Stromal cell of bone marrow (primary cell): Measurements from ENCODE around the gene SCART1.
"Not testable (repeated sequence)": the region's sequence is repeated elsewhere in the genome, so short reads cannot be mapped to it uniquely, and the experiment has no call there.

Source experiments
- DNase-seq: peaks from one replicate; pipeline ENCODE4 v3.0.0-alpha.2; 2012; ENCODE audit warnings: low read depth

The SCART1 gene

GRCh38 chr10:133453516-133454203 is at the start of gene SCART1:
TSS of gene SCART1 (plus strand) at chr10:133453945. CDS start at chr10:133453998, 53 bp downstream.
- no peak for DNase-seq

GRCh38 chr10:133405272-133405671 is 48.5 kb upstream of the SCART1 start:
- DNase-seq, result no peak

GRCh38 chr10:133405844-133406527 is 47.8 kb upstream of the SCART1 start:
- DNase-seq, result no peak

GRCh38 chr10:133411523-133412380 is 42.0 kb upstream of the SCART1 start:
- no peak for DNase-seq

GRCh38 chr10:133412381-133412711 is 41.4 kb upstream of the SCART1 start:
- DNase-seq, result no peak

GRCh38 chr10:133414401-133414800 is 39.3 kb upstream of the SCART1 start:
- not testable (repeated sequence) for DNase-seq

- DNase-seq, result no peak
Observed at GRCh38 chr10:133415752-133416151, 38.0 kb upstream of the SCART1 start.

GRCh38 chr10:133418289-133418993 is 35.3 kb upstream of the SCART1 start:
- no peak for DNase-seq

GRCh38 chr10:133419211-133419950 is 34.4 kb upstream of the SCART1 start:
- DNase-seq, result no peak

- no peak for DNase-seq
Observed at GRCh38 chr10:133420028-133420427, 33.7 kb upstream of the SCART1 start.

GRCh38 chr10:133420579-133420978 is 33.2 kb upstream of the SCART1 start:
- no peak for DNase-seq

- DNase-seq, result no peak
Observed at GRCh38 chr10:133421336-133422222, 32.2 kb upstream of the SCART1 start.

GRCh38 chr10:133422223-133422806 is 31.4 kb upstream of the SCART1 start:
- DNase-seq, result no peak

- DNase-seq, result no peak
Observed at GRCh38 chr10:133422807-133423771, 30.7 kb upstream of the SCART1 start.

- DNase-seq, result not testable (repeated sequence)
Observed at GRCh38 chr10:133424102-133424501, 29.6 kb upstream of the SCART1 start.

GRCh38 chr10:133424601-133425000 is 29.1 kb upstream of the SCART1 start, which contains the start of gene SPRN:
TSS of gene SPRN (minus strand) at chr10:133424625. CDS start at chr10:133423681, 944 bp downstream.
- DNase-seq, result not testable (repeated sequence)

GRCh38 chr10:133429571-133429970 is 24.2 kb upstream of the SCART1 start:
- DNase-seq, result not testable (repeated sequence)

GRCh38 chr10:133431888-133432613 is 21.7 kb upstream of the SCART1 start:
- DNase-seq, result not testable (repeated sequence)
